HepG2 (cell line): ENCODE data around the gene RTF1. TPM values are rescaled to one million over a fixed set of nuclear protein-coding genes. Genes with fewer than 3 reads are reported as not detected.

ENCODE experiments used
- ARID2 ChIP-seq: sonication (generic); formaldehyde crosslinking; IDR thresholded peaks from 2 replicates; pipeline ENCODE4 v1.8.1; 2022; ENCODE audit warnings: mild to moderate bottlenecking, missing genetic modification reagents, borderline replicate concordance
- ATAD3A ChIP-seq: sonication (generic); formaldehyde crosslinking; IDR thresholded peaks from 2 replicates; pipeline ENCODE4 v1.4.0; 2020; ENCODE audit warnings: missing genetic modification reagents
- E2F1 ChIP-seq: sonication (generic); formaldehyde crosslinking; IDR thresholded peaks from 2 replicates; pipeline ENCODE4 v1.5.0; 2020; ENCODE audit warnings: missing genetic modification reagents
- FOXJ3 ChIP-seq: sonication (generic); formaldehyde crosslinking; IDR thresholded peaks from 2 replicates; pipeline ENCODE4 v1.4.0; 2020; ENCODE audit warnings: missing genetic modification reagents, mild to moderate bottlenecking, borderline replicate concordance
- GFI1 ChIP-seq: sonication (generic); formaldehyde crosslinking; IDR thresholded peaks from 2 replicates; pipeline ENCODE4 v1.5.0; 2020; ENCODE audit warnings: missing genetic modification reagents, mild to moderate bottlenecking, borderline replicate concordance
- HOMEZ ChIP-seq: IDR thresholded peaks from 2 replicates; pipeline ENCODE4 v1.6.1; 2016; ENCODE audit warnings: low read depth
- MATR3 ChIP-seq: sonication (generic); formaldehyde crosslinking; IDR thresholded peaks from 2 replicates; pipeline ENCODE4 v1.4.0; 2020; ENCODE audit warnings: missing genetic modification reagents
- MTF2 ChIP-seq: sonication (generic); formaldehyde crosslinking; IDR thresholded peaks from 2 replicates; pipeline ENCODE4 v1.5.0; 2020; ENCODE audit warnings: missing genetic modification reagents, borderline replicate concordance
- NR1H2 ChIP-seq: sonication (generic); formaldehyde crosslinking; IDR thresholded peaks from 2 replicates; pipeline ENCODE4 v1.8.1; 2022; ENCODE audit warnings: low read depth, missing genetic modification reagents, borderline replicate concordance
- NR2F2 ChIP-seq: IDR thresholded peaks from 2 replicates; pipeline ENCODE4 v1.6.1; 2012; ENCODE audit warnings: low read depth, inconsistent platforms, borderline replicate concordance
- RAD51 ChIP-seq: fragments of 450-650 bp; IDR thresholded peaks from 2 replicates; pipeline ENCODE4 v1.6.1; 2016; ENCODE audit warnings: borderline replicate concordance
- RCOR2 ChIP-seq: IDR thresholded peaks from 2 replicates; pipeline ENCODE4 v1.6.1; 2016; ENCODE audit warnings: missing biosample characterization, missing genetic modification reagents
- TRIM22 ChIP-seq: fragments of 450-650 bp; IDR thresholded peaks from 2 replicates; pipeline ENCODE4 v1.6.1; 2017
- ZNF24 ChIP-seq: fragments of 450-650 bp; IDR thresholded peaks from 2 replicates; pipeline ENCODE4 v1.6.1; 2017; ENCODE audit warnings: antibody characterized with exemption, mild to moderate bottlenecking
- ZNF446 ChIP-seq: sonication (generic); formaldehyde crosslinking; IDR thresholded peaks from 2 replicates; pipeline ENCODE4 v1.5.0; 2020; ENCODE audit warnings: mild to moderate bottlenecking, missing genetic modification reagents
- ZNF570 ChIP-seq: sonication (generic); formaldehyde crosslinking; IDR thresholded peaks from 2 replicates; pipeline ENCODE4 v1.4.0; 2020; ENCODE audit warnings: mild to moderate bottlenecking, missing genetic modification reagents, borderline replicate concordance
- polyA plus RNA-seq, 8 experiments: library from polyadenylated mRNA; depleted of rRNA in 3 of 8; stranded (reverse) in 7 of 8; unstranded in 1 of 8; fragments of >200 nt; fragmentation: Illumina TruSeq in 4 of 8; extraction: Trizol in 4 of 8; gene quantifications; 2 replicates each; pipeline versions ENCODE4 v1.2.1 to v1.2.3, GENCODE V29; 2011 to 2016; ENCODE audit warnings: low read depth in 4 of 8, missing spikeins in 1 of 8, mixed read lengths in 1 of 8; ENCODE audit not compliant: insufficient read depth in 1 of 8
- total RNA-seq, 5 experiments: library from RNA; depleted of rRNA; stranded (reverse); fragments of >200 nt; fragmentation: Illumina TruSeq; extraction: Trizol; gene quantifications; 2 replicates each; pipeline ENCODE4 v1.2.3, GENCODE V29; 2016; ENCODE audit warnings: low read depth in 1 of 5
- TF ChIP-seq, protein P1 (sequence below), 2 experiments: fragments of 450-650 bp in 1 of 2; sonication (generic) in 1 of 2; formaldehyde crosslinking; IDR thresholded peaks; 2 replicates each; pipeline versions ENCODE4 v1.5.0 to v1.8.0; 2020 to 2022; ENCODE audit warnings: mild to moderate bottlenecking in 1 of 2, missing genetic modification reagents in 1 of 2
- TF ChIP-seq, protein P2 (sequence below): sonication (generic); formaldehyde crosslinking; IDR thresholded peaks from 2 replicates; pipeline ENCODE4 v1.5.0; 2020; ENCODE audit warnings: missing genetic modification reagents
- TF ChIP-seq, protein P3 (sequence below): sonication (generic); formaldehyde crosslinking; IDR thresholded peaks from 2 replicates; pipeline ENCODE4 v1.5.0; 2020; ENCODE audit warnings: mild to moderate bottlenecking, missing genetic modification reagents

The RTF1 gene
- total and polyA plus RNA-seq, 2 of the 13 experiments (the other 11 are each of a cell fraction or from before 2014, with no cell fraction given) = 13.9 to 17.9 TPM

- TF ChIP-seq E2F1 = peak; percentile 33; the same call in 1 of the 2 replicates
- TF ChIP-seq MATR3 (CRISPR knock-in tag) = no peak
- no peak for TF ChIP-seq FOXJ3 (CRISPR knock-in tag)
- no peak for TF ChIP-seq ATAD3A
- TF ChIP-seq, protein P1, sequence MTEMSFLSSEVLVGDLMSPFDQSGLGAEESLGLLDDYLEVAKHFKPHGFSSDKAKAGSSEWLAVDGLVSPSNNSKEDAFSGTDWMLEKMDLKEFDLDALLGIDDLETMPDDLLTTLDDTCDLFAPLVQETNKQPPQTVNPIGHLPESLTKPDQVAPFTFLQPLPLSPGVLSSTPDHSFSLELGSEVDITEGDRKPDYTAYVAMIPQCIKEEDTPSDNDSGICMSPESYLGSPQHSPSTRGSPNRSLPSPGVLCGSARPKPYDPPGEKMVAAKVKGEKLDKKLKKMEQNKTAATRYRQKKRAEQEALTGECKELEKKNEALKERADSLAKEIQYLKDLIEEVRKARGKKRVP (CRISPR knock-in tag; IDR thresholded peaks at IDR 0.05) = no peak
- TF ChIP-seq GFI1 = no peak
- TF ChIP-seq NR2F2 = no peak
- TF ChIP-seq NR1H2 = peak; percentile 77; the same call in 1 of the 2 replicates
- TF ChIP-seq ARID2 (CRISPR knock-in tag) = no peak
- TF ChIP-seq HOMEZ (CRISPR knock-in tag) = no peak
- TF ChIP-seq ZNF24 = no peak
- no peak for TF ChIP-seq RCOR2 (CRISPR knock-in tag)
- TF ChIP-seq, protein P2, sequence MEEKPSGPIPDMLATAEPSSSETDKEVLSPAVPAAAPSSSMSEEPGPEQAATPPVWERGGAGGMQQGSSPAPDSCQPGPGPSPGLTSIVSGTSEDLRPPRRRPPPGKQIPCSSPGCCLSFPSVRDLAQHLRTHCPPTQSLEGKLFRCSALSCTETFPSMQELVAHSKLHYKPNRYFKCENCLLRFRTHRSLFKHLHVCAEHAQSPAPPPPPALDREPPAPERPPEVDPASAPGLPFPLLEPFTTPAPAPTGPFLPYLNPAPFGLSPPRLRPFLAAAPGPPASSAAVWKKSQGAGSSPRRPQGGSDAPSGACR (CRISPR knock-in tag) = 0 out of 2 replicates have a peak, but pooled peaks have one; percentile 12
- TF ChIP-seq, protein P3, sequence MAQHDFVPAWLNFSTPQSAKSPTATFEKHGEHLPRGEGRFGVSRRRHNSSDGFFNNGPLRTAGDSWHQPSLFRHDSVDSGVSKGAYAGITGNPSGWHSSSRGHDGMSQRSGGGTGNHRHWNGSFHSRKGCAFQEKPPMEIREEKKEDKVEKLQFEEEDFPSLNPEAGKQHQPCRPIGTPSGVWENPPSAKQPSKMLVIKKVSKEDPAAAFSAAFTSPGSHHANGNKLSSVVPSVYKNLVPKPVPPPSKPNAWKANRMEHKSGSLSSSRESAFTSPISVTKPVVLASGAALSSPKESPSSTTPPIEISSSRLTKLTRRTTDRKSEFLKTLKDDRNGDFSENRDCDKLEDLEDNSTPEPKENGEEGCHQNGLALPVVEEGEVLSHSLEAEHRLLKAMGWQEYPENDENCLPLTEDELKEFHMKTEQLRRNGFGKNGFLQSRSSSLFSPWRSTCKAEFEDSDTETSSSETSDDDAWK = no peak
- TF ChIP-seq ZNF570 (CRISPR knock-in tag) = no peak
- TF ChIP-seq TRIM22 = no peak
- TF ChIP-seq RAD51 = no peak
- no peak for TF ChIP-seq MTF2 (CRISPR knock-in tag)
- TF ChIP-seq ZNF446 = peak; percentile 34; the same call in 1 of the 2 replicates
These were observed 712 bp downstream of the RTF1 start (continued) for GRCh38 chr15:41417418-41418195.
